ENCODE data around the gene CHSY1. TPM values are rescaled to one million over a fixed set of nuclear protein-coding genes. Genes with fewer than 3 reads are reported as not detected.

CHSY1 gene
- total and polyA plus RNA-seq, 10 of the 15 experiments (the other 5 are each of a cell fraction or from before 2014, with no cell fraction given), result 1.4 to 31.2 (median 10.5) TPM

- no peak overlapping the region for H3K9ac ChIP-seq (ENCODE audit: control insufficient read depth, insufficient read depth, low read length)
- H4K20me1 ChIP-seq (ENCODE audit: control insufficient read depth, insufficient read depth), result no peaks in the 10 kb centered on the region
- TF ChIP-seq NFYB (IDR thresholded peaks at IDR 0.05; ENCODE audit: insufficient read depth, low read depth, low read length) (0 out of 2 replicates have a peak, but pooled peaks have one; percentile 10), PML (IDR thresholded peaks at IDR 0.05; ENCODE audit: low read length) (no peak), USF2 (IDR thresholded peaks at IDR 0.05; ENCODE audit: borderline replicate concordance, low read depth, low read length) (no peak)
- intact Hi-C loops (cut with micrococcal nuclease; ENCODE audit: unreplicated experiment) (no loop called here), in situ Hi-C loops (cut with MboI) (loop anchor here (10.0 kb wide), 1 partner anchor 652 kb away; no protein-coding TSS in a partner anchor)
- no peak overlapping the region for H3K4me3 ChIP-seq
- ChIA-PET RAD21 (ENCODE audit: unreplicated experiment) (interaction anchor here (2.0 kb wide), 1 partner anchor 8 kb away, joined by 7 read pairs; no protein-coding TSS in a partner anchor), SMC1A (ENCODE audit: uncharacterized antibody, unreplicated experiment) (interaction anchor here (1.3 to 3.2 kb wide), 3 partner anchors 8 to 22 kb away, joined by 4 to 14 read pairs (median 13); no protein-coding TSS in a partner anchor), POLR2A (interaction anchor here (1.6 to 2.6 kb wide), 2 partner anchors 8 to 16 kb away, joined by 3 to 10 read pairs; no protein-coding TSS in a partner anchor), CTCF (interaction anchor here (0.7 to 2.7 kb wide), 6 partner anchors 8 to 374 kb away, joined by 3 to 18 read pairs (median 5); partner anchors contain the start of gene CHSY1)
- no peak overlapping the region for H3K4me2 ChIP-seq (ENCODE audit: control insufficient read depth, insufficient read depth)
- no peaks in the 10 kb centered on the region for H3K79me2 ChIP-seq (ENCODE audit: control insufficient read depth, insufficient read depth, low read length)
- ATAC-seq, result no peak
- H3K36me3 ChIP-seq (ENCODE audit: control insufficient read depth in 2 of 2, insufficient read depth in 2 of 2, low read length in 1 of 2), result peaks cover 3 to 9% of the 10 kb centered on the region in 2 experiments
- BruUV-seq (replicated peaks), result no TSS peak
- H3K27me3 ChIP-seq (replicated peaks in 1 of 2; ENCODE audit: control insufficient read depth in 2 of 2, insufficient read depth in 2 of 2, low read length in 1 of 2), result no peaks in the 10 kb centered on the region
- peaks cover 28% of the 10 kb centered on the region for H3K4me1 ChIP-seq (ENCODE audit: control insufficient read depth, insufficient read depth, low read length)
- no peak overlapping the region for H3K27ac ChIP-seq (ENCODE audit: control insufficient read depth, insufficient read depth)
- WGBS (ENCODE audit: insufficient coverage, insufficient replicate concordance, low lambda C conversion rate, missing lambda C conversion rate), result 79% methylated on average over 9 of the region's 9 CpGs
- no peak for DNase-seq (ENCODE audit: low read depth, low spot score)
- no peaks in the 10 kb centered on the region for H3K9me3 ChIP-seq (replicated peaks; ENCODE audit: control insufficient read depth, insufficient read depth, low read length)
- H2AFZ ChIP-seq (ENCODE audit: control insufficient read depth, low read depth, low read length), result no peak overlapping the region
- FAIRE-seq, result no peak
These were observed 14.9 kb upstream of the CHSY1 start for GRCh38 chr15:101266787-101267186.

DNA sequence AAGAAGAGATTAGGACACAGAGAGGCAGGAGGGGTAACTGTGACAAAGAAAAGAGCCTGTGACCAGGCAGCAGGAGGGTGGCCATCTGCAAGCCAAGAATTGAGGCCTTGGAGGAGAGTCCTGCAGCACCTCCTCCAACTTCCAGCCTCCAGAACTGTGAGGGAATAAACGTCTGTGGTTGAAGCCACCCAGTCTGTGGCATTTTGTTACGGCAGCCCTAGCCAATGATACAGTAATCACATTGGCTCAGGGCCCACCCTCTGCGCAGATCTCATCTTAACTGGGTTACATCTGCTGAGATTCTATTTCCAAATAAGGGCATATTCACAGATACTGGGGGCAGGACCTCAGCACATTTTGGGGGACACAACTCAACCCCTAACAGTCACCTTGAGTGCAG, 14.2 kb upstream of the CHSY1 start:
- Histone ChIP-seq H3K9ac (ENCODE audit: control insufficient read depth, insufficient read depth, low read length) (no peak overlapping the region), H2AFZ (ENCODE audit: control insufficient read depth, low read depth, low read length) (no peak overlapping the region), H3K27ac (ENCODE audit: control insufficient read depth, insufficient read depth) (peak overlapping the region; percentile 66; the same call in 1 of the 2 replicates), H3K27me3 (replicated peaks in 1 of 2; ENCODE audit: control insufficient read depth in 2 of 2, insufficient read depth in 2 of 2, low read length in 1 of 2) (no peaks in the 10 kb centered on the region), H3K79me2 (ENCODE audit: control insufficient read depth, insufficient read depth, low read length) (no peaks in the 10 kb centered on the region), H3K9me3 (replicated peaks; ENCODE audit: control insufficient read depth, insufficient read depth, low read length) (no peaks in the 10 kb centered on the region), H4K20me1 (ENCODE audit: control insufficient read depth, insufficient read depth) (no peaks in the 10 kb centered on the region), H3K4me3 (no peak overlapping the region), H3K4me2 (ENCODE audit: control insufficient read depth, insufficient read depth) (no peak overlapping the region), H3K36me3 (ENCODE audit: control insufficient read depth in 2 of 2, insufficient read depth in 2 of 2, low read length in 1 of 2) (peaks cover 1 to 3% of the 10 kb centered on the region in 2 experiments; a peak in 2 of 4 replicates), H3K4me1 (ENCODE audit: control insufficient read depth, insufficient read depth, low read length) (peaks cover 28% of the 10 kb centered on the region)
- in situ Hi-C loops (cut with MboI), result loop anchor here (10.0 kb wide), 1 partner anchor 651 kb away; no protein-coding TSS in a partner anchor
- no peak for DNase-seq (ENCODE audit: low read depth, low spot score)
- WGBS (ENCODE audit: insufficient coverage, insufficient replicate concordance, low lambda C conversion rate, missing lambda C conversion rate), result 78% methylated on average over 3 of the region's 3 CpGs
- intact Hi-C loops (cut with micrococcal nuclease; ENCODE audit: unreplicated experiment), result no loop called here
- RAD21 ChIA-PET (ENCODE audit: unreplicated experiment), result interaction anchor here (1.5 kb wide), 1 partner anchor 18 kb away, joined by 4 read pairs; no protein-coding TSS in a partner anchor
- ATAC-seq, result no peak
- POLR2A ChIA-PET, result interaction anchor here (1.4 to 2.6 kb wide), 2 partner anchors 9 to 28 kb away, joined by 5 to 10 read pairs; no protein-coding TSS in a partner anchor
- BruUV-seq (replicated peaks), result no TSS peak
- SMC1A ChIA-PET (ENCODE audit: uncharacterized antibody, unreplicated experiment), result interaction anchor here (3.2 kb wide), 1 partner anchor 23 kb away, joined by 13 read pairs; no protein-coding TSS in a partner anchor
- TF ChIP-seq BHLHE40 (IDR thresholded peaks at IDR 0.05; ENCODE audit: borderline replicate concordance in 1 of 2, low read depth in 2 of 2, low read length in 1 of 2), result no peak
- FAIRE-seq, result no peak
- CTCF ChIA-PET, result interaction anchor here (0.5 to 4.8 kb wide), 6 partner anchors 8 to 374 kb away, joined by 3 to 18 read pairs (median 5); no protein-coding TSS in a partner anchor

Measured in GM12878 (cell line).